GM12873 (cell line): ENCODE results near the gene F3.

Source experiments
- TF ChIP-seq, protein P1 (sequence below): IDR thresholded peaks from 2 replicates; pipeline ENCODE4 v1.5.1; 2012; ENCODE audit warnings: low read depth, mild to moderate bottlenecking, moderate library complexity, low read length, control low read depth; ENCODE audit not compliant: insufficient read depth; ENCODE audit errors: missing control alignments

F3 gene

DNA sequence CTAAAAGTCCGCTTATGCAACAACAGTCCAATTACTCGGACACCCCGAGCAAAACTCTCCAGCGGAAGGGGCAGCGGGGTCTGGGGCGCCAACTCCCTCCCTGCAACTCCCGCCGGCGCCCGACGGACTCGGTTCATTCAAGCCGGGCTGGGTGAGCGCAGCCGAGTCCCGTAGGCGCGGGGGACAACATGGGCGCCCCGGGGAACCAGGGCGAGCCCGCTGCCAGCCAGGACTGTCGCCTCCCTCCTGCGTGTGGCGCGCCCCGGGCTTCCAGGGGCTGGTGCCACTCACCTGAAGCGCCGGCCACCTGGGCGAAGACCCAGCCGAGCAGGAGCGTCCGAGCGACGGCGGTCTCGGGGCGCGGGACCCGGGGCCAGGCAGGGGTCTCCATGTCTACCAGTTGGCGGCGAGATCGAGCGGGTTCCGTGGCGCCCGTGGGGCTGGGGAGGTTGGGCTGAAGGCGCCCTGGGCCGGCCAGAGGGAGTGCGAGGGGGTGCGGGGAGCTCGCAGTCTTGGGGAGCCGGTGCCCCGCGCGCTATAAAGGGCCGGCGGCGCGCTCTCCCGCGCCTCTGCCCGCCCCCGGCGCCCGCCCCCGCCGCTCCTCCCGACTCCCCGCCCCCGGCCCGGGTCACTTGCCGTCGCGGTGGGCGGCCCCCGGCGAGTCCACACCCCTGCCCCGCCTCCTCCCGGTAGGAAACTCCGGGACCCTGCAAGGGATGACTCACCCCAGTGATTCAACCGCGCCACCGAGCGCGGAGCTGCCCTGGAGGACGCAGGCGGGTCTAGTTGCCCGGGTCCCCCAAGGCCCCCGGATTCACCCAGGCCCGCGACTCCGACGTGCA lies at the start of gene F3:
Gene F3, minus strand, starts transcription at position 514 of the 842 bp plus-strand sequence. Its CDS starts 123 bp downstream, at position 391.
- TF ChIP-seq, protein P1, sequence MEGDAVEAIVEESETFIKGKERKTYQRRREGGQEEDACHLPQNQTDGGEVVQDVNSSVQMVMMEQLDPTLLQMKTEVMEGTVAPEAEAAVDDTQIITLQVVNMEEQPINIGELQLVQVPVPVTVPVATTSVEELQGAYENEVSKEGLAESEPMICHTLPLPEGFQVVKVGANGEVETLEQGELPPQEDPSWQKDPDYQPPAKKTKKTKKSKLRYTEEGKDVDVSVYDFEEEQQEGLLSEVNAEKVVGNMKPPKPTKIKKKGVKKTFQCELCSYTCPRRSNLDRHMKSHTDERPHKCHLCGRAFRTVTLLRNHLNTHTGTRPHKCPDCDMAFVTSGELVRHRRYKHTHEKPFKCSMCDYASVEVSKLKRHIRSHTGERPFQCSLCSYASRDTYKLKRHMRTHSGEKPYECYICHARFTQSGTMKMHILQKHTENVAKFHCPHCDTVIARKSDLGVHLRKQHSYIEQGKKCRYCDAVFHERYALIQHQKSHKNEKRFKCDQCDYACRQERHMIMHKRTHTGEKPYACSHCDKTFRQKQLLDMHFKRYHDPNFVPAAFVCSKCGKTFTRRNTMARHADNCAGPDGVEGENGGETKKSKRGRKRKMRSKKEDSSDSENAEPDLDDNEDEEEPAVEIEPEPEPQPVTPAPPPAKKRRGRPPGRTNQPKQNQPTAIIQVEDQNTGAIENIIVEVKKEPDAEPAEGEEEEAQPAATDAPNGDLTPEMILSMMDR = no peak

DNA sequence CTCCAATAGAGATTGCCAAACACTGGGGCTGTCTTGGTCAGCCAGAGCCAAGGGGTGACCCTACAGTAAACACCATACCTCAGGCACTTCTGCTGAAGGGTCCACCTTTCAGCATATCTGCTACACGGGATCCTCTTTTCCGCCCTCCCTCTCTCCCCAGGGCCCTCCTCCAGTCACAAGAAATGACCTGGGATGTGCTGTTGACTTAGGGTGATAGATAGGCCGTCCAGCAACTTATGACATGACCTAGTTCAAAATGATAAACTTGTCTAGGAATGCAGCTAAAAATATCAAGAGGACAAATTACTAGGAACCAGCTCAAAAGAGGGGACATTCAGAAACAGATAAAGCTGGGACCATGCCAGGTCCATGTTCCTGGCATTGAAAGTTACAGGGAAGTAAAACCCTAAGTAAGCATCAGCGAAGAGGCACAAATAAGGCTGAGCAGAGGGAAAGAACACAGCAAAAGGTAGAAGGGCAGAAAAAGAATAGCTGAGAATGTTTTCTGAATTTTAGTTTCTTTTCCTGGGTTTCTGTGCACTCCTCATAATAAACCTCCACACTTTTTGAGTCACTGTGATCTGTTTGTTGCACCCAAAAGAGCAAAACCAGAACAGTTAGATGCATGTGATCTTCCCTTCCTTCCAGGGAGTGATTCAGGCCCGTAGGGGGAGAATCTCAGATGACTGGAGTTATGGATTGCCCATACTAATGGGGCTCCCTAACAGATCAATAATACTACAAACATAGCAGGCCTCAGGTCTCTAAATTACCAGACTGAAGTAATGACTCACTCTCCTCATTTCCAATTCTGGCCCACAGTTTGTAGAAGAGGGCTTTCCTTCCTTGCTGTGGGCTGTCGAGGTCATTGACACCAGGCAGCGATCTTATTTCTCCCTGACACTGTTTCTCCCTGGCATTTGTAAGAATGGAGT lies 48.9 kb upstream of the F3 start:
- TF ChIP-seq, protein P1 = no peak

DNA sequence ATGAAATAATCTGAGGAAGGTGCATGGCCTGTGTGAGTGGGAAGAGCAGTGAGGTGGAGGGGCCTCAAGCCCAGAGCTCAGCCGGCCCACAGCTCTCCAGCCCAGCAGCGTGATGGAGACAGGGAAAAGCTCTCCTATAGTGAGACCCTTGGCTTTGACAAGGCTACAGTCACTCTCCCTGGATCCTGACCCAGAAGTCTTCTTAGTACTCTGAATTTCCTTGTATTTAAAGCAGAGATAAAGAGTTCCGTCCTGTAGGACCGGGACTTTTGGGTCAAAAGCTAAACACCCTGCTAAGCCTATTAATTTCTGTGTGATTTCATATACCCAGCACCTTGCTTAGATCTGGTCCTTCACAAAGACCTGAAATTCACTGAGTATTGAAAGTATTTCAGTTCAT lies 48.2 kb upstream of the F3 start:
- TF ChIP-seq, protein P1 = no peak

DNA sequence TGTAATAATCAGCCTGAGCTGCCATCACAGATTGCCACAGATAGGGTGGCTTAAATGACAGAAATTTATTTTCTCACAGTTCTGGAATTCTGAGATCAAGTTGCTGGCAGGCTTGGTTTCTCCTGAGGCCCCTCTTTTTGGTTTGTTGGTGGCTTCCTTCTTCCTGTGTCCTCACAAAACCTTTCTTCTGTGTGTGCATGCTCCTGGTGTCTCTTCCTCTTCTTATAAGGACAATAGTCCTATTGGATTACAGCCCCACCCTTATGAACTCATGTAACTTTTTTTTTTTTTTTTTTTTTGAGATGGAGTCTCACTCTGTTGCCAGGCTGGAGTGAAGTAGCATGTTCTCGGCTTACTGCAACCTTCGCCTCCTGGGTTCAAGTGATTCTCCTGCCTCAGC lies 41.0 kb upstream of the F3 start:
- TF ChIP-seq, protein P1 = no peak

DNA sequence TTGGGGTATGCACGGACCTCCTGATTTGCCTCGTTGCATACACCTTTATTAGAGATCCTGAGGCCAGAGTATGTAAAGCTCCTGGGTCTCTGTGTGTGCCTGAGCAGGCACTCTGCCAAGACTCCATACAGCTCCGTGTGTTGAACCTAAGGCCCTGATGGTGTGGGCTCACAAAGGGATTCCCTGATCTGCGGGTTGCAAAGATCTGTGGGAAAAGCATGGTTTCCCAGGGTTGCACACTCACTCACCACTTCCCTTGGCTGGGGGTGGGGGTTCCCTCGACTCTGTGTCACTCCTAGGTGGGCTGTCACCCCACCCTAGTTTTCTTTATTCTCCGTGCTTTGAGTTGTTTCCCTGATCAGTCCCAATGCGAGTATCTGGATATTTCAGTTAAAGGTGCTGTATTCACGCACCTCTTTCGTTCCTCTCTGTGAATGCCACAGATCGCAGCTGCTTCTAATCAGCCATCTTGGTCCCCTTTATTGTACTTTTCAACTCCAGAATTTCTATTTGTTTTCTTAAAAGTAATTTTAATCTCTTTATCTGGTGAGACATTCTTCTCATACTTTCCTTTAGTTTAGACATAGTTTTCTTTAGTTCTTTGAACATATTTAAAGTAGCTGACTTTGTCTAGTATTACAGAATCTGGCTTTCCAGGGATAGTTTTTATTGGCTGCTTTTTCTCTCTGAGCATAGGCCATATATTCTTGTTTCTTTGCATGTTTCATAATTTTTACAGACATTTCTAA lies 39.0 kb upstream of the F3 start:
- TF ChIP-seq, protein P1 = no peak

DNA sequence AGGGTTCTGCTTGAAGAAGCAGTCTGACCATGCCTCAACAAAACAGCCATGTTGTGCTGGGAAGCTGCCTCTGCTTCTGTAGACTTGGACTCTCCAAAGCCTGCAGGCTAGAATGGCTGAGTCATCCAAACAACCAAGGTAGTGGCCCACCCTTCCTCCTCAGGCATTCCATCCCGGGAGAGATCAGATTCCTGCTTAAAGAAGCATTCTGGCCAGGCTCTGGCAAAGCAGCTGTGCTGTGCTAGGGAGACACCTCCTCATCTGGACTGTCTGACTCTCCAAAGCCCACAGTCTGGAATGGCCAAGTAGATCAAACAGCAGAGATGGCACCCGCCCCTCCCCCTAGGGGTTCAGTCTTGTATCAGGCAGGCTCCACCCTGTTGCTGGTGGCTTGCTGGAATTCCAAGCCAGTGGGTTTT lies 38.3 kb upstream of the F3 start:
- TF ChIP-seq, protein P1 = no peak
